Osteocyte (in vitro differentiated cells): ENCODE data around the gene ZFHX3. TPM values are rescaled to one million over a fixed set of nuclear protein-coding genes. Genes with fewer than 3 reads are reported as not detected.
A peak's percentile ranks its signal among the peaks of the same experiment; 100 is the strongest.

ENCODE experiments used
- DNase-seq: peaks from one replicate; pipeline ENCODE4 v3.0.0; 2021; ENCODE audit warnings: mixed read lengths; ENCODE audit not compliant: unreplicated experiment; ENCODE audit errors: extremely low spot score
- H3K27ac Mint-ChIP-seq: one replicate; pipeline ENCODE4 v1.8.0; 2021; ENCODE audit warnings: mild to moderate bottlenecking, mixed read lengths; ENCODE audit not compliant: unreplicated experiment
- H3K27me3 Mint-ChIP-seq: one replicate; pipeline ENCODE4 v1.8.0; 2021; ENCODE audit warnings: mixed read lengths; ENCODE audit not compliant: unreplicated experiment
- H3K36me3 Mint-ChIP-seq: one replicate; pipeline ENCODE4 v1.8.0; 2021; ENCODE audit warnings: mixed read lengths; ENCODE audit not compliant: unreplicated experiment
- H3K4me1 Mint-ChIP-seq: one replicate; pipeline ENCODE4 v1.8.0; 2021; ENCODE audit warnings: mixed read lengths; ENCODE audit not compliant: unreplicated experiment
- H3K4me3 Mint-ChIP-seq: one replicate; pipeline ENCODE4 v1.8.0; 2021; ENCODE audit warnings: mild to moderate bottlenecking, moderate library complexity, mixed read lengths; ENCODE audit not compliant: unreplicated experiment
- H3K9me3 Mint-ChIP-seq: one replicate; pipeline ENCODE4 v1.8.0; 2021; ENCODE audit warnings: mixed read lengths; ENCODE audit not compliant: unreplicated experiment
- total RNA-seq: library from RNA; stranded (reverse); gene quantifications from 2 replicates; pipeline ENCODE4 v1.2.1, GENCODE V29; 2021
- TF ChIP-seq, protein P1 (sequence below): fragments of 200-600 bp; sonication (generic); IDR thresholded peaks from 2 replicates; pipeline ENCODE4 v1.5.0; 2021; ENCODE audit warnings: antibody characterized with exemption, mild to moderate bottlenecking, moderate library complexity

The ZFHX3 gene
- total RNA-seq, 1 donor from 2014 or later, result 89.1 TPM

DNA sequence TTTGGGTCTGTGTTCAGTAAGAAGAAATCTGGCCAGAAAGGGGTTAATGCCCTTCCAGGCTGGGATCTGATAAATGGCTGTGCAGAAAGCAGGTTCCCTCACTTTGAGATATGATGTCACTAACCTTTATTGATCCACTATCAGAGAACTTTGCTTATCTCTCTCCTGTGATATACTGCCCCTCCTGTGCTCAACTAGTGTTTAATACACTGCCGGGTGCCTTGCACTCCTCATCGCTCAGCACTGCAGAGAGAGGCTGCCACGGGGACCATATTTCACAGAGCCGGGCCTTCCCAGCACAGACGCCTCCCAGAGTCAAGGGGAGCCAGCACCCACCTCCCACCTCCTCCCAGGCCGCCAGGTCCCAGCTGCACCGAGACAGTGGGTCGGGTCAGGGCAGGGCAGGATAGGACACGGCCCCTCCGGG lies 20.2 kb downstream of the ZFHX3 start:
- DNase-seq, result no peak
- no peak overlapping the region for H3K4me3 Mint-ChIP-seq
- H3K4me1 Mint-ChIP-seq, result peaks cover 90% of the 10 kb centered on the region
- H3K27ac Mint-ChIP-seq, result peak overlapping the region; percentile 16
- TF ChIP-seq, protein P1, sequence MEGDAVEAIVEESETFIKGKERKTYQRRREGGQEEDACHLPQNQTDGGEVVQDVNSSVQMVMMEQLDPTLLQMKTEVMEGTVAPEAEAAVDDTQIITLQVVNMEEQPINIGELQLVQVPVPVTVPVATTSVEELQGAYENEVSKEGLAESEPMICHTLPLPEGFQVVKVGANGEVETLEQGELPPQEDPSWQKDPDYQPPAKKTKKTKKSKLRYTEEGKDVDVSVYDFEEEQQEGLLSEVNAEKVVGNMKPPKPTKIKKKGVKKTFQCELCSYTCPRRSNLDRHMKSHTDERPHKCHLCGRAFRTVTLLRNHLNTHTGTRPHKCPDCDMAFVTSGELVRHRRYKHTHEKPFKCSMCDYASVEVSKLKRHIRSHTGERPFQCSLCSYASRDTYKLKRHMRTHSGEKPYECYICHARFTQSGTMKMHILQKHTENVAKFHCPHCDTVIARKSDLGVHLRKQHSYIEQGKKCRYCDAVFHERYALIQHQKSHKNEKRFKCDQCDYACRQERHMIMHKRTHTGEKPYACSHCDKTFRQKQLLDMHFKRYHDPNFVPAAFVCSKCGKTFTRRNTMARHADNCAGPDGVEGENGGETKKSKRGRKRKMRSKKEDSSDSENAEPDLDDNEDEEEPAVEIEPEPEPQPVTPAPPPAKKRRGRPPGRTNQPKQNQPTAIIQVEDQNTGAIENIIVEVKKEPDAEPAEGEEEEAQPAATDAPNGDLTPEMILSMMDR, result no peak
- peaks cover 9% of the 10 kb centered on the region for H3K36me3 Mint-ChIP-seq
- H3K27me3 Mint-ChIP-seq, result no peaks in the 10 kb centered on the region
- no peaks in the 10 kb centered on the region for H3K9me3 Mint-ChIP-seq

DNA sequence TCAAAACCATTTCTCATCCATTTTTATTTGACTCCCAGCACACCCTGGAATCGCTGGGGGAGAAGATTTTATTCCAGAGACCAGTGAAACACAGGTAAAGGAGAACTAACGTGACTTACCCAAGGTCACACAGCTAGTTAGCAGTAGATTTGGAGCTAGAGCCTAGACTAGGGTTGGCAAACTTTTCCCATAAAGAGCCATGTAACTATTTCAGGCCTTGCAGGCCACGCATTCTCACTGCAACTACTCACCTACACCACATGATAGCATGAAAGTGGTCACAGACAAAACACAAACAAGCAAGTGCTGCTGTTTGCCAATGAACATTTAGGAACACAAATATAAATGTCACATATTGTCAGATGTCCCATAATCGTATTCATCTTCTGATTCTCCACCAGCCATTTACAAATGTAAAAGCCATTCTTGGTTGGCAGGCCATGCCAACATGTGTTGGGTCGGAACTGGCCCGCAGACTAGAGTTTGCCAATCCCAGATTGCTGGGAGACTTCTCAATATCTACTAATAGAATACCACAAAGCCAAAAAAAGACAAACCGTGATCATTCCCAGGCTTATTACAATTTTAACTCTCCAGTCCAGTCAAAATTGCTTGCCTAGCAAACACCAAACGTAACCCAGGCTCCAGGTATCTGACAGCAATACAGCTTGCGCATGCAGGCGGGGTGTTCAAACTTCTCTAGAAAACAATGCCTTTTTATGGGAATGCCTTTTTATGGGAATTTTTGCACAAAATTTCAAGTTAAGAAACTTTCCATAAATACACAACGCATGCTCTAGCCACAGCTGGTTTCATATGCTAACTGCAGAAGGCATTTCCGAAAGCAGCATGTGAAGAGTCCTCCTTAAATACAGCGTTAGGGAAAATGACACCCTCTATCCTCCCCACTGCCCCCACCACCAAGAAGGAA lies 20.9 kb downstream of the ZFHX3 start:
- Mint-ChIP-seq H3K36me3 (peaks cover 11% of the 10 kb centered on the region), H3K27ac (peak overlapping the region; percentile 16)

DNA sequence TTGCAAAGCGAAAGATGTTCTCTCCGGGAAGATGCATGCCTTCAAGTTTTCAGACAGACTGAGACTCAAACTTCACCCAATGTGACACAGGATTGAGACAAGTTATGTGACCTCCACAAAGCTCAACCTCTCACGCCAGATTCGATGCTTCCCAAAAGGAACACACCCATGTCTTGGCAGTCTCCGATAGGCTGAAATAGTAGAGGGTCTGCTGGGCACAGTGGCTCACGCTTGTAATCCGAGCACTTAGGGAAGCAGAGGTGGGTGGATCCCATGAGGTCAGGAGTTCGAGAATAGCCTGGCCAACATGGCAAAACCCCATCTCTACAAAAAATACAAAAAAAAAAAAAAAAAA lies 22.1 kb downstream of the ZFHX3 start:
- DNase-seq, result no peak
- peaks cover 11% of the 10 kb centered on the region for H3K36me3 Mint-ChIP-seq
- no peak overlapping the region for H3K4me3 Mint-ChIP-seq
- H3K4me1 Mint-ChIP-seq, result peaks cover 87% of the 10 kb centered on the region
- no peaks in the 10 kb centered on the region for H3K9me3 Mint-ChIP-seq
- no peaks in the 10 kb centered on the region for H3K27me3 Mint-ChIP-seq
- peak overlapping the region; percentile 73 for H3K27ac Mint-ChIP-seq
- TF ChIP-seq, protein P1, result no peak

More for the DNA sequence above, 20.9 kb downstream of the ZFHX3 start:
- H3K4me3 Mint-ChIP-seq, result no peak overlapping the region
- no peak for DNase-seq
- peaks cover 90% of the 10 kb centered on the region for H3K4me1 Mint-ChIP-seq
- no peaks in the 10 kb centered on the region for H3K9me3 Mint-ChIP-seq
- TF ChIP-seq, protein P1, result no peak
- no peaks in the 10 kb centered on the region for H3K27me3 Mint-ChIP-seq

DNA sequence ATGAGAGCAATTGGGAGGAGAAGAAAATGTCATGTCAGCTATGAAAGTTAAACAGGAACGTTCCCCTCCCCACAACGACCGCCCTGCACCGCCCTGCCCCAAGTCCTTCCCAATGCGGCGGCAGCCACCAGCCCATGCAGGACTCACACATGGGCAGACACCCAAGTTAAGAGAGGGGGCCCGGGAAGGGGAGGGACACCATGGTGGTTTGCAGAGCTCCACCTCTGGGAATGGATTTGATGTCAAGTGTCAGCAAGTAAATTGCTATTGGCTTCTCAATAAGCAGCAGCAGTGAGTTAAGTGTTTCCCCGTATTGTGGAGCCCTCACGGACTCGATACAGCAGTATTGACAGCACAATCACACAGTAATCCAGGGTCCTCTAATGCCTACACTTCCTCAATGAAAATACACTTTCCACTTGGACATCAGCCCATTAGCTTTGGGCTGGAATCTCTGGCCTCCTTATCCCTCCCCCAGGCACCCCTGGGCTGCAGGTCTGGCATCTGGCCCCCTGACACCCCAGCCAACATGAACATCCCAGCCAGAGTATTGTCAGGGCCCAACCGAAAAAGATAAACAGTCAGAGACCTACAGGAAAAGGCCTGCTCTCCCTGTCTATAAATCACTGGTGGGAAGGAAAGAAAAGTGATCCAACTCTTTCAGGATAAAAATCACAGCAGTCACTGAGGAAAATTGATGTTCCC lies 22.6 kb downstream of the ZFHX3 start:
- peaks cover 11% of the 10 kb centered on the region for H3K36me3 Mint-ChIP-seq

More for the DNA sequence above, 22.6 kb downstream of the ZFHX3 start:
- no peak overlapping the region for H3K4me3 Mint-ChIP-seq
- DNase-seq, result no peak
- TF ChIP-seq, protein P1, result no peak
- no peaks in the 10 kb centered on the region for H3K27me3 Mint-ChIP-seq
- H3K27ac Mint-ChIP-seq, result peak overlapping the region; percentile 73
- H3K4me1 Mint-ChIP-seq, result peaks cover 89% of the 10 kb centered on the region
- no peaks in the 10 kb centered on the region for H3K9me3 Mint-ChIP-seq
